Left forelimb (tissue), 1 donor: ENCODE results near the gene TNIK.
"Not testable (repeated sequence)": the region's sequence is repeated elsewhere in the genome, so short reads cannot be mapped to it uniquely, and the experiment has no call there.

ENCODE experiments used
- DNase-seq: peaks from one replicate; pipeline ENCODE4 v3.0.0-alpha.2; 2018; ENCODE audit warnings: low spot score

TNIK gene

DNA sequence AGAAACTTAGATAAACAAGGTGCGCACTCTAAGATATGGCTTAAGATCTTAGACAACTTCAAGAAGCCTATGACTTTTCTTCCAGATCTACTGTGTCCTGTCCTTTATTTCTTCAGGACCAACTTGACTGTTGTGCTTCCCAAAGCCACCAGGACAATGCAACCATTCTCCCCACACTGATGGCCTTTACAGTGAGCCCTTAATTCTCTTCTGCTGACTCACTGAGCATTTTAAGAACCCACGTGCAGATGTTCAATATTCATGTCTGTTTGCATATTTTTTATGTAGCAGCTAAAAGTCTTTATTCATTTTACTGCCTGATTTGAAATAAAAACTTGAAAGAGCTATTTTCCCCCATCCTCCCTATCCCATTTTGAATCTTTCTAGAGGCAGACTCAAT is 330.4 kb downstream of the TNIK start:
- no peak for DNase-seq

DNA sequence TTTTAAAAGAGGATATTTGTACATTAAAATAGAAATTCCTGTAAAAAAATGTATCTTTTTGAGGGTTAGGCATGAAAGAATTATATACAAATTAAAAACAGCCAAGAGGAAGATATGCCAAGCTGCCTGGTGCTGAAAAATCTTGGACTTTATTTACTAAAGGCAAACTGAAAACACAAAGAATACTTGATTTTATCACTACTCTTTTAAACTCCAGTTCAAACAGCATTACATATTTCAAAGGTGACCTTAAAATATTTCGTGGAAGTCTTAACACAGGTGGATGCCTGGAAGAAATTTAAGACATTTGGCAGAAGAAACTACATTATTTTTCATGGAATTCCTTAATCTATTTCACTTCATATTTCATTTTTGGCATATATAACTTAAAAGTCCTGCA is 332.6 kb downstream of the TNIK start:
- no peak for DNase-seq

DNA sequence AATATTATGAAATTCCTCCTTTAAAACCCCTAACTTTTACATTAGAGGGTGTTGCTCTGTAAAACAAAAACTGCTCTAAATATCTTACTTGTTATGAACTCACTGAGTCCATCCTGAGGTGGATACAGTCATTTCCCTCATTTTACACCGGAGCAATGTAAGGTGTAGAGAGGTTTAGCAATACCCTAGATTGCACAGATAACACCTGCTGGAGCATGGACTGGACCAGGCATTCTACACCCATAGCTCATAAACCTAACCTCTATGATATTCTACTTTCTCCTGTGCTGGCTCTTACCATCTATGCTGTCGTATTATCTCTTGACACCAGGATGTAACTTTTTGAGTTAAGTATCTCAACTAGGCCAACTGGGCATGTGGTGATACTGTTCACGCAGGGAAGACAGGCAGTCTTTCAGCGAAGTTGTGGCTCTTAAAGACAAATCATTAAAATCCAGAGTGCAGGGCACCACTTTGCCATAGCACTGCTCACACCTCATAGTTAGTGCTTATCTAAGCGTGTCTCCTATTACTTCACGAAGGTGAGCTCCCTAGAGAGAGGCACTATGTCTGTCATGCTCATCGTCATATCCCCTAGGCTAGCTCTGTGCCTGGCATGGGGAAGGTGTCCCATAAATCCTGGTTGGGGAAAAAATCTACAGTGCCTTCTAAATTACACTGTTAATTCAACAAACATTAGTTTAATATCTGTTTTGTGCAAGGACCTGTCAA is 333.6 kb downstream of the TNIK start:
- DNase-seq = no peak

DNA sequence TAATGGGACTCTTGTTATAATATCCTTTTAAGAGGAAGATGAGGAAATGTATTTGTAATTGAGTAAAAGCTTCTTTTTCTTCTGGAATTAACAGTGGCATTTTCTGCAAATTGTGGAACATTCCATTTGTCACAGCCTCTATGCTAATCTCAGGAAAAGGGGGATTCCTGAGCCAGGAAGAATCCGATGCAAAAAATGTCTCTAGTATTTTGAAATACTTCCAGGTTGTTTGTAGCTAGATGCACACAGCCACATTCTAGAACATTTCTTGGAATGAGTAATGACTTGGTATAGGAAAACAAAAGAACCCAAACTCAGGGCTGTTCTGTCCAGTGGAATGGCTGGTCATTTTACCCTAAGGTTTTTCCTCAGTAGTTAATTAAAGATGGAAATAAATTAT is 335.2 kb downstream of the TNIK start:
- DNase-seq = no peak

DNA sequence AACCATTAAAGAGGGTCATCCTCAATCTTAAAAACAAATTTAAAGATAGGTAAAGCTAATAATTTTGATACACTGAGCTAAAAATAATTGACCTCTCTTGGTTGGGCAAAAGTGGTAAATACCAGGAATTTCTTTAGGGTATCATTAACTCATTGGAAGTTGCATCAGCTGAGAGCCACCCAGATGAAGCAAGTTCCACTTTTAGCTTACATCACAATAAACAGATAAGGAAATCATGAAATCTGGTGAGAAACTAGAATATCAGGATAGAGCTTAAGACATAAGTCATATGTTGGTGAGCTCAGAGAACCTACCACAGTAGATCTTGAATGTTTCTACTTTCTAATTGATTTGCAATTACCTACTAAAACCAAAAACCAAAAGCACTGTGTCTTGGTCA is 336.3 kb downstream of the TNIK start:
- no peak for DNase-seq

DNA sequence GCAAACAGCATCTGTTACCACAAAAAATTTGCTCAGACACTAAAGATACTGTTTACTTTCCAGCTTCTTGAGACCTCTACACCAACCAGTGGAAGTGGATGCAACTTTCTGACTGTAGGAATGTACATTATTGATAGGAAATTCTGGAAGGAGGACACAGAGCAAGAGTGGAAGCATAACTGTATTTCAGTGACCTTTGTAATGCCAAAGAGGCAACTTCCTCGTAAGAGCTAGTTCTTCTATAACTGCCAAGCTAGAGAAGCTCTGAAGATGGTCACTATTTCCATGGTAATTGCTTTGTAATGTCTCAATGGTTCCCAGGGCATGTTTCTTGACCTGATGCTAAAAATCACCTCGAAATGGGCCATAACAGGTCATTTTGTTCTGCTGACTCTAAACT is 337.3 kb downstream of the TNIK start:
- DNase-seq = no peak

DNA sequence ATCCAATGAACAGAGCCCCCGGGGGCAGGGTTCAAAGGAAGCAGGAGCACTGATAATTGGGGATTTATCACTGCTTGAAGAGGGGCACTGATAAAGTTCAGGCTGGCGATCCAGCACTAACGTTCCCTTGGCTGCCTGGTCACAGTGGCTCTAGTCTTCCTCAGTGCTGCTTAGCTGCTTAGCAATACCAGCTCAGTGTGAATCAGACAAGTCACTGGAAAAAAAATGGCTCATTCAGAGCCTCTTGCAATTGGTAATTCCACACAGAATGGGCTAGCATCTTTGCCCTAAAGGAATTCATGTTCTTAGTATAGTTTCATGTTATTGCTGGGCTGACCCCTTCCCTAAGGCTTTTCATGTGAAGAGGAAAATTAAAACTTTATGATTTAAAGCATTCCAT is 338.0 kb downstream of the TNIK start:
- DNase-seq = no peak

DNA sequence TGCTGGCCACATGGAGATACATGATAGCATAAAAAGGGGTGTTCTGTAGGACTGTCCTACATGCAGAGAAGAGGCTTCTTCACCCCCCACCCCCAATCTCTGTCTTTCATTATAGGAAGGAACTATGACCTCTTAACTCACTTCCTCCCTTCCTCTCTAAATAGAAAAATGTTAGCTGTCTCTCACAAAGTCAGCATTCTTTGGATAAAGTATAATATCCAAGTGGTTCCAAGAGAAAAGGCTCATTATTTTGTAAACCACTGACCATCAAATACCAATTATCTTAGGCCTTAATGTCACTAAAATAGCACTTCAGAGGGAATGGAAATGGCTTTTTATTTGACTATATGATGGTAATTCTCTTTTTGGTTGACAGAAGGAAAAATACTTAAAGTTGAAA is 338.4 kb downstream of the TNIK start:
- no peak for DNase-seq

DNA sequence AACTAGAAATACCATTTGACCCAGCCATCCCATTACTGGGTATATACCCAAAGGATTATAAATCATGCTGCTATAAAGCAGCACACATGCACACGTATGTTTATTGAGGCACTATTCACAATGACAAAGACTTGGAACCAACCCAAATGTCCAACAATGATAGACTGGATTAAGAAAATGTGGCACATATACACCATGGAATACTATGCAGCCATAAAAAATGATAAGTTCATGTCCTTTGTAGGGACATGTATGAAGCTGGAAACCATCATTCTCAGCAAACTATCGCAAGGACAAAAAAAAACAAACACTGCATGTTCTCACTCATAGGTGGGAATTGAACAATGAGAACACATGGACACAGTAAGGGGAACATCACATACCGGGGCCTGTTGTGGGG is 340.8 kb downstream of the TNIK start:
- not testable (repeated sequence) for DNase-seq

DNA sequence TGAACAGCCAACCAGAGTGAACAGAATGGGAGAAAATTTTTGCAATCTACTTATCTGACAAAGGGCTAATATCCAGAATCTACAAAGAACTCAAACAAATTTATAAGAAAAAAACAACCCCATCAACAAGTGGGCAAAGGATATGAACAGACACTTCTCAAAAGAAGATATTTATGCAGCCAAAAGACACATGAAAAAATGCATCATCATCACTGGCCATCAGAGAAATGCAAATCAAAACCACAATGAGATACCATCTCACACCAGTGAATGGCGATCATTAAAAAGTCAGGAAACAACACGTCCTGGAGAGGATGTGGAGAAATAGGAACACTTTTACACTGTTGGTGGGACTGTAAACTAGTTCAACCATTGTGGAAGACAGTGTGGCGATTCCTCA is 341.2 kb downstream of the TNIK start:
- not testable (repeated sequence) for DNase-seq

DNA sequence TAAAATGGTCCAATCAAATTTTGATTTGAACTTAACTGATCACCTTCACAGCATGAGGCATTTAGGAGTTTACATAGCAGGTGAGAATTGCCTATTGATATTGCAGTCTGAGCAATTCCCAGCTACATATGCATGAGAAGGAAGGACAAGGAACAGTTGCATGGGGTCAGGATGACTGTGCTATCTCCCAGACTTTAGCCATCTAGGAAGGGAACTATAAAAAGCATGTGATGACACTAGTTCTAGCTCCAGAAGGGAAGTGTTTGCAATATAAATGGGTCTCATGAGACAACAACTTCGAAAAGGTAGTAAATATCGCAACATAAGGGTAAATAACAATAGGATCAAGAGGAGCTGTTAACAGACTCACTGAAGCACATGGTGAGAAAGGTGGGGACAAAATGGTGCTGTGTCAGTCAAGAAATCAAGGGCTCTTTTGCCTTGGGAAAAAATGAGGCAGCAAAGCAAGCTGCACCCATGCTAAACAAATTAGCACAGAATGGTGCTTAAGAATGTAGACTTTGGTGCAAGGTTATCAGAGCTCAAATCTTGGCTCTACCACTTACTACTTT is 343.3 kb downstream of the TNIK start:
- DNase-seq = no peak

DNA sequence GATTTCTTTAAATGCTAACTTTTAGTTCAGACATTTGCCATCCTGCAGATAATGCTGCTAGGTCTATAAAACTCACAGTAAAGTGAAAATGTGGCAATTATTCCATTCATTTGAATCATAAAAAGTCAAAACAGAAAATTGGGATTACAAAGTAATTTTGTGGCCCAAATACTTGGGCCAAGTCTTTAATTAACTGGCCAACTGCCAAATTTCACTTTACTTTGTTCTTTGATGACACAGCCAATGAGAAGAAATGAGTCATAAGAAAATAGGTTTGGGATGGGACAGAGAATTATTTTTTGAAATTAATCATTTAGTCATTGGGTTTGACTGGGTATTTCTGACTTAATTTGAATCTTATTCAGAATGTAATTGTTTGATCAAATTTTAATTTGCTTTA is 343.8 kb downstream of the TNIK start:
- DNase-seq = no peak

DNA sequence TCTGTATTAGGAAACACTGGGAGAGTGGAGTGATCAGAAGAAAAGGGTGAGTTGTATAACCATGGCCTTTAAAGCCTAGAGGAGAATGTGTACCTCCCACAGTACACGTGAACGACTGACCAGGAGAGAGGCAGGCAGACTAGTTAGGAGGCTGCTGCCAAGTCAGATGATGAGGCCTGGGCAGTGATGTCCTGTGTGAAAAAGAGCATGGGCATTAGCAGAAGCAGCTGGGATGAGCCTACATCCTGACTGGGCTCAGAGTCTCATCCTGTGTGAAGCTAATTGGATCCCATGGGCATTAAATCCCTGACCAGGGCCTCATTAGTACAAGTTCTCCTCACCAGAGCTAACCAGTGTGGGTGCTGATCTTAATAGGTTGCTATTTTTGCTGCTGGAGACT is 344.5 kb downstream of the TNIK start:
- no peak for DNase-seq

DNA sequence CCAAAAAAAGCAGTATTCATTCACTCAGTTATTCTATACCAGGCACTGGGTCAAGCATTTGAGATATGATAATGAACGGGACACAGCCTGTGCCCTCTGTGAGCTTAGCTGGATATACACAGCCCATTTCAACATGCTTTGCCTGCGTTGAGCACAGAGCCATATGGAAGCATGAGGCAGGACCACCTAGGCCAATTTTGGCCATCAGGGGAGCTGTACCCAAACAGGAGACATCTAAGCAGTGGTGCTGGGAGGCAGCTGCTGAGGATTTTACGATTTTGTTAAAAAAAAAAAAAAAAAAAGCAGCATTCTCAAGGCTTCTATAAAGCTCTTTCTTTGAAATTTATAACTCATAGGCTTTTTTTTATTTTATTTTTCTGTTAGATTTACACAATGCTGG is 346.5 kb downstream of the TNIK start:
- no peak for DNase-seq

DNA sequence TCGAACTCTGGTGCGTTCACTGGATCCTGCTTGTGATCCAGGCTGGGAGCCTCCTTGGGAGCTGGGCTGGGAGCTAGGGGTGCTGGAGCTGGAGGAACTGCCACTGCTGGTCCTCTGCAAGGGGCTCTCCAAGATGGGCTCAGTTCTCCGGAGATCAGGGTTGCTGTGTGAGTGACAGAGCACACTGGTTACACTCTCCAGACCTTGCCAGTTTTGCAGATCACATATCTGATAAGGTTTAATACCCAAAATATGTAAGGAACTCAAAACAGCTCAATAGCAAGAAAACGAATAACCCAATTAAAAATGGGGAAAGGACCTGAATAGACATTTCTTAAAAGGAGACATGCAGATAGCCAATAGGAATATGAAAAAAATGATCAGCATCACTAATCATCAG is 349.5 kb downstream of the TNIK start:
- no peak for DNase-seq

DNA sequence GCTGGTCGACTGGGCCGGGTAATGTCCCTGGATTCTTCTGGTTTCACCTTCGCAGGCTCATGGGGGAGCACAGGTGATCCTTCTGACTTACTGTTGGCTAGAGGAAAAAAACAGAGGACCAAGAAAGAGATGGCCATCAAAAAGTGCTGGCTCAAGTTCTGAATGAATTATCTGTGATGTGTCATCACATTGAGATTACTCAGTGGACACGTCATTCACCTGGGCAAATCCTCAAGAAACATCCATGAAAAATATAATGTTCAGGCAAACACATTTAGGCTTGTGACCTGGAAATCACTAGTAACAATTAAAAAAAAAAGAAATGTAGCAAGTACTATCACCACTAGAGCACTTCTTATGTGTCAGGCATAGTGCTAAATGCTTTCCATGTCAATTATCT is 352.1 kb downstream of the TNIK start:
- no peak for DNase-seq

DNA sequence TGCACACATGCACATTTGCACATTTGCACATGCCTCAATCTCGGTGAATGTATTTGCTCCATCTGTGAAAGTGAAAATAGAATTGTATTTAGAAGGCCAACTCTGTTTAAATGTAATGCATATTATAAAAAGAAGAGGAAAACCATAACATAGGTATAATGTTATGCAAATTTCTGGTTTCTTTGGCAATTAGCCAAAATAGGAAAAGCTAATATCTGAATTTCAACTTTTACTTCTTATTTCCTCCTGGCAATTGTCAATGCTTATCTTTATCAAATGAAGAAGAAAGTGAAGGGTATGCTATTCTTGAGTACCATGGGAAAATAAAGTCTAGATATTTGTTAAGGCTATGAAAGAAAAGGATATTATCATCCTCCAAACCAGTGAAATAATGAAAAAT is 357.0 kb downstream of the TNIK start:
- no peak for DNase-seq

DNA sequence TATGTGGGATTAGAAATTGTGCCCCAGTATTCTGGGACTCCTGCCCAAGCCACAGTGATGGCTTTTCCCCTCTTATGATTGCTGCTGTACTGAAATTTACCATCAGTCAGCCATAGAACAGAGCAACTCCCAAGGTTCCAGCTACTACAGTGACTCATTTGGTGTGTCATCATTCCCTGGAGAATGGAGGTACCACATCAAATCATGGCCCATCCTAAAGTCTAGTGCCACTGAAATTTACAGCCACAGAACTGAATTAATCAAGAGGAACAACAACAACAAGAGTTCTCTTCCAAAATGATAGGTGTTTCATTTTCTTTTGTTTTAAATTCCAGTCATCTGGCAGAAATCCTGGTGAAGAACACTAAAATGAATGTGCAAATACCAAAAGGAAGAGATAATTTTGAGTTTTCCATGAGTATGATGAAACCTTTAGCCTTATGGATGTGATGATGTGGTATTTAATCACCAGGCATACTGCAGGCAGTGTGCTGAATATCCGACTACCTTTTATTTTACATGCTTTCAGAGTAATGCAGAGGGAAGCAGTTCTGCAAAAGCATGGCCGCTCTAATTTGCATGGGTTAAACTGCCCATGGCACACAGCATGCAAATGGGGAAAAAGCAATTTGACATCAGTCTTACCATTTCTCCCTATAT is 358.1 kb downstream of the TNIK start:
- no peak for DNase-seq

DNA sequence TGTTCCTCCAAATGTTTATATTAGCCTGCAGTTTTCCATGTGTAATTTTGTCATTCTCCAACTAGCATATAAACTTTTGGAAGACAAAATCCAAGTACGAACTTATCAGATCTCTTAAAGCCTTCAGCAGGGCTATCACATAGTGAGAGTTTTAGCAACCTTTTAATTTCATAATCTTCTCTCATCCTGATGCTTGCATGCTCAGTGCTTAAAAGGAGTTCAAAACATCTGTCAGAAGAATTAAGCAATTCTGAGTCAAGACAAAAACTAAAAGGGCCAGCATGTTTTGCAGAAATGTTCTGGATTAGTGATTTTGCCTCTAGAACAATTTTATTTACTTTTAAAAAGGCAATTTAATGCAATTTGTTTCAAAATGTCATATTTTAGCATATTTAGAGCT is 360.3 kb downstream of the TNIK start:
- DNase-seq = no peak

DNA sequence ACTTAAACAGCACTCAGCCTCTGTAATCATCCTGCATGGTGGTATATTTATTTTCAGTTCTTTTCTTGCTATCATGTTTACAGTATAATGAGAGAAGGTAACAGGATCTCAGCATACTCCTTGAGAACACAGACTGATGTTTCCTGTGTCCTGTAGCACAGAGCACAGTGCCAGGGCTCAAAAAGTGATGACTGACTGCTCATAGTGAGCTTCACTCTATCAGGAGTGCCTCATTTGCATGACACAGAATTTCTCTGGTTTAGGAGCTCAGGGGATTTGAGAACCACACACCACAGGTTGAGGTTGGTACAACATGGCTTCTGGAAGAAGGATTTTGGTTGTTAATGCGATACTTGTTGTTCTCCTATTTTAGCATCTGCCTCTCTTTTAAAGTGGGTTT is 365.1 kb downstream of the TNIK start:
- DNase-seq = no peak

DNA sequence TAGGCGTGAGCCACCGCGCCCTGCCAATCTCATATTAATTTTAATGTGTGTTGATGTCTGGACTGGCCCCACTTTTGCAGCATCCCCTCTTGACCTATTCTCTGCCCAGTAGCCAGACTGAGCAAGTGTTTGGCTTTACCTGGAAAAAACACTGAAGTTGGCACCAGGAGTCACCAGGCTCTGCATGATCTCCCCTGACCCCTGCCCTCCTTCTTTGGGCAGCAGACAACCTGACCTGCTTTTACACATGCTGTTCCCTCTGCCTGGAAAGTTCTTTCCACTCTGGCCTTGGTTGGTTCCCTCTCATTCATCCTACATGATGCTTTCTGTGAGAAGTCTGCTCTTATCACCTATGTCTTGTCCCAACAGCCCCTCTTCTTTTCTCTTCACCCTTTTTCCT is 365.8 kb downstream of the TNIK start:
- DNase-seq = no peak

DNA sequence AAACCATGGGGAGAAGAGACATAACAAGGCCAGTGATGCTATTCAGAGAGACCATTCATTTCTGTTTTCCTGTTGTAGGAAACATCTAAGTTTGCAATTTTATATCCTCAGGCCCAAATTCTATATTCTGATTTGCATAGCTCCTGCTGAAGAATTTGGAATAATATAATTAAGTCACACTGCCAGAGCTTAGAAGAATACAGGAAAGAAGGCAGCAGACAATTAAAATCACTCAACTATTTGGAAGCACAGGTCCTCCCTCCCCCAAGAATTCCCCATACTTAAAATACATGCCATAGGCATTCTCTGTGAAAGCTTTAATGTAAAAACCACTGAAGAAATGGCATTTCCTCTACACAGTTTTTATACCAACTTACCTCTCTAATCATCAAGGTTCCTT is 366.7 kb downstream of the TNIK start:
- DNase-seq = no peak

DNA sequence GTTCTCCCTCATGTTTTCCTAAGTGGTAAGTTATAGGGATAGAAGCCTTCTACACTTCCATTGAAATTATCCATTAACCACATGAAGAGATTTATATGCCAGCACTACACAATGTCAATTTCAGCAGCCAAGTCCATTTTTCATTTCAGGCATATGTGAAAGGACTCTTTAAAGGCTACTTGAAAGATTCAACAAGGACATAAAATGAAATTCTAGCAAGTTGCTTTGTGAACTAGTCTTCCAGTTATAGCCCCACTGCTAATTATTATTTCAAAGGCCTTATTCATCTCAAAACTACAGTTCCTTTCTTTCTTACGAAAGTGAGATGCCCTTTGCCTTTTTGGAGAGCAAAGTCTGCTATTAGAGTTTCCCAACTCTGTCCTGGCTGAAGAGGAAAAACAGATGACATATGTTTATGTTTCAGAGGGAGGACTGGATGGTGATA is 367.7 kb downstream of the TNIK start:
- DNase-seq = no peak

DNA sequence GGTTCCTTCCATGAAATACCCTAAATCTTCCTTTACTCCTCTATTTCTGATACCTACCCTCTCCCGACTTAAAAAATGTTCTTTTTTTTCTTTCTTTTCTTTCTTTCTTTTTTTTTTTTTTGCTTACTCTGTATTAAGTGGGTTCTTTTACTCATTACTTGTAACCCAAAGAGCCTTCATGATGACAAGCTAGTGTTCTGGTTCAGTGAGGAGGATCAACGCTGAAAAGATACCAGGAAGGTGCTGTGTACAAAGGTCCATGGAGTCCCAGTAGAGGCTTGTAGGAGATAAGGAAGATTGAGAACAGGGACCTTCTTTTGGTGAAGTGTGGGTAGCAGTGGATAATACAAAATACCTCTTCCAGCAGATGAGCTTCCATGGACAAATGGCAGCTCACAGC is 369.9 kb downstream of the TNIK start:
- DNase-seq = no peak
